Renal cortical epithelial cell (primary cell): Measurements from ENCODE around the gene PLA2G5. TPM values are rescaled to one million over a fixed set of nuclear protein-coding genes. Genes with fewer than 3 reads are reported as not detected.

Experiments used
- DNase-seq: peaks from one replicate; pipeline ENCODE4 v3.0.0-alpha.2; 2011; ENCODE audit warnings: low read depth
- total RNA-seq: library from RNA; depleted of rRNA; stranded (reverse); fragments of >200 nt; gene quantifications from 2 replicates; pipeline ENCODE4 v1.2.3, GENCODE V29; 2014

The PLA2G5 gene
- total RNA-seq, 1 donor from 2014 or later: not detected

DNA sequence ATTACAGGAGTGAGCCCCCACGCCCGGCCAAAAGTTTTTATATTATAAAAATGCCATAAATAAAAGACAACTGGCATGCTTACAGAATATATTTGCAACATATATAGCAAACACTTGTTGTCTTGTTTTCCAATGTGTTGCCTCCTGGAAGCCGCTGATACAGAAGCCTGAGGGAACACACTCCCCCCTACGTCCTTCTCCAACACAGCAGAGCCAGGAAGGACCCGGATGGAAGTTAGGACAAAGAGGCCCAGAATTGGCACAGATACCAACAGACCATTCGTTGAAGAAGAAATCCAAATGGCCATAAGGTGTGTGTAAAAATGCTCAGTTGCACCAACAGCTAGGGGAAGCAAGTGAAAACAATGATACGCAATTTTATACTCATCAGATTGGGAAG is 1.3 kb upstream of the PLA2G5 start:
- no peak for DNase-seq

DNA sequence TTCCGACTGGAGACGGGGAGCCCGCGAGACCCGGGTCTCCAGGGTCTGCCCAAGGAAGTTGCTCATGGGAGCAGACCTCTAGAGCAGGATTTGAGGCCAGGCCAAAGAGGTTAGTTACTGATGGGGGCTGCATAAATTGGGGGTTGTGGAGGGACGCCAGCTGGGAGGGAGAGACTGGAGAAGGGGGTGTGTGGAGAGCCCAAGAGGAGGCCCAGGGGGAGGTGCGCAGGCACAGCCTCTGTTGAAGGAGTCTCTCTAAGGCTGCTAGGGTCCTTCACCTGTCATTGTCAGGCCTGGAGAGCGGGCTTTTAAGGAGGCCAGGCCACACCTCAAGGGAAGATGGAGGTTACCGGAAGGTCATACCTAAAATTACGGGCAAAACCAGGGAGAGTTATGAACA is 363 bp downstream of the PLA2G5 start:
- DNase-seq: no peak

DNA sequence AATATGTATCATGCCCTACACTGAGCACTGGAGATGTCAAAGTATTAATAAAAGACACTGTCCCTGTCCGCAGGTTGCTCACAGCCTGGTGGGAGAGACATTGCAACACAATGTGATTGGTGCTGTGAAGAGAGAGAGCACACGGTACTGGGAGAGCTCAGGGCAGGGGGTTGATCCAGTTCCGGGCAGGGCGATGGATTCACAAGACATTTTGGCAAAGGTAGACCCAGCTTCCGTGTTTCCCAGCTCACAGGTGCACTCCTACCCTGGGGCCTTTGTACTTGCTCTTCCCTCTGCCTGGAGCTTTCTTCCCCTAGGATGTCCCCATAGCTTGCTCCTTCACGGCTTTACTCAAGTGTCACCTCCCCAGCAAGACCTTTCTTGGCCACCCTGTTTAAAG is 1.4 kb downstream of the PLA2G5 start:
- DNase-seq: no peak

DNA sequence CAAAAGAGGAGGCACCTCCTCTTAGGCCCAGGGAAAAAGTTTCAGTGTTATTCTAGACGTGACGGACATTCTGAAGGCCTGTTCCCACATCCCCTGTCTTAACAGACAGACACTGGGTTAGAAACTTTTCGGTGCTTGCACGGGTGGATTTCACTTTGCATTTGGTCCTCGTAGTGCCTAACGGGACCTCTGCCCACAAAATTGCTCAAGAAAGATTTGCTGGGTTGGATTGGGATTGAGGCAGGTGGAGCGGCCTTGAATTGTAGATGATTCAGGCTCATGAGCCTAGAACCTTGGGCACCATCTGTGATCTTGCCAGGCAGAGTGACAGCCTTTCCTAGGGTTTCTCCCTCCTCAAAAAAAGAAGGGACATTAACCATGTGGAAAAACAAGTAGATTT is 2.8 kb downstream of the PLA2G5 start:
- no peak for DNase-seq

DNA sequence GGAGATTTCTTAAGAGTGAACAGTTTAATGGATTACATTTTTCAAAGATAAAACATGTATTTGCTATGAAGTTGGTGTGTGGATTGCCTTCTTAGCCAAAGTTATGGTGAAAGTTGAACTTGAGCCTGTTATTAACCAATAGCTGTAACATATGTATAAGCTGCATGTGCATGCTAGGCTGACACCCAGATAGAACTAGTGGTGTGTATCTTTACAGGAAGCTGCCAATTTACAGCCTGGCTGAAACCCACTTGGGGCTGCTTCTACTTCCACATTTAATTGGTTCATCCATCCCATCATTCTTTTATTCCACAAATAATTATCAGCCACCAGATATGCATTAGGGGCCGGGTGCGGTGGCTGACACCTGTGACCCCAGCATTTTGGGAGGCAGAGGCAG is 3.3 kb downstream of the PLA2G5 start:
- no peak for DNase-seq

DNA sequence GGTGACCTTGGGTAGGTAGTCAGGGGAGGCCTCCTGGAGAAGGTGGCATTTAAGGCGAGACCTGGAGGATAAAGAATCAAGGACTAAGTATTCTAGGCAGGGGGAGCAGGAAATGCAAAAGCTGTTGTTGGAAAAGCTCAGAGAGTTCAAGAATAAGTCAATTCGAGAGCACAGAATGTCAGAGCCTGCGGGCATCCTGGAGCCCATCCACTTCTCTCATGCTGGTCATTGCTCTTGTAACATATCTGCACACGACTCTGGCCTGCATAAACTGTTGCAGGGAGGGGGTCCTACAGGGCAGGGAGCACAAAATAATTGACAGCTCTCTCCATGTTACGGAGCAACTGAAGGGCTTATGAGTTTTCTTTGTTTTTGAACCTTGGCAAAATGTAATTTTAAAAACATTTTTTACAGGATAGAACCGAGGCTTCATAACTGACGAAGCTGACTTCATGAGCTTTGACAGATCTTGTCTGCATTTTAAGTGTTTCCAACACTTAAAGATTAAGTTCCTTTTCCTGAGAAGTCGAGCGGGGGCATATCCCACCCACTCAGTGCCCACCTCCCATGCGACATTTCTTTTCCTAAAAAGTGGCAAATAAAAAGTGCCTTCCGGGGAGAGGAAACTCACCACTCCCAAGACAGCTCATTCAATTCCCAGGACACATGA is 4.2 kb downstream of the PLA2G5 start:
- no peak for DNase-seq

DNA sequence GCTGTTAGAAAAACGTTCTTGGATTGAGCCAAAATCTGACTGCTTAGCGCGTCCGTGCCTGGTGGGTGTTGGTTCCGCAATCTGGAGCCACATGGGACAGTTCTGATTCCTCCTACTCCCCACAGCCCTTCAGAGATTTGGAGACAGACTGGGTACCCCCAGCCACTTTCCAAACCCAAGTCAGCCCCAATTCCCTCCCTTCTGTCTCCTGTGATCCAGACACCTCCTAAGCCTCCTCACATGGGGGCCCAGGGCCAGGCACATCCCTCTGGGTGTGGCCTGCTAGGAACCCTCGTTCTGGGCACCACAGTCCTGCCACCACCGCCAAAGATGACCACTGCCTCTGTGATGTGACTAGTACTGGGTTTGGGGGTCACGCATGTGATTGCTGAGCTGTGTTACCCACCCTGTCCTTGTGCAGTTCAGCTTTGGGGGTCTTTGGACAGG is 4.8 kb downstream of the PLA2G5 start:
- DNase-seq: no peak

DNA sequence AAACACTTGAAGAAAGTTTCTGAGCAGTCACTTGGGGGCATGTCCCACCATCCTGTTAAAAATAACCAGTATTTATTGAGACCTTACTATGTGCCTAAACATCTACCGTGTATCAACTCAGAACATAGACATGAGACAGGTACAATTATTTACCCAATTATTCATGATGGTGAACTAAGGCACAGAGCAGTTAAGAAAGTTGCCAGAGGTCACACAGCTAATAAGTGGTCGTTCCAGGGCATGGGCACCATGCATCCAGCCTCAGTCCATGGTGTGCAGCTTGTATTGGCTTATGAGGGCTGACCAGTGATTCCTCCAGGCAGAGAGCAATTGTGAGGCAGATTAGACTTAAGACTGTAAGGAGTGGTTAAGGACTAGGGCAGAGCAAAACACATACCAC is 5.4 kb downstream of the PLA2G5 start:
- DNase-seq: no peak

DNA sequence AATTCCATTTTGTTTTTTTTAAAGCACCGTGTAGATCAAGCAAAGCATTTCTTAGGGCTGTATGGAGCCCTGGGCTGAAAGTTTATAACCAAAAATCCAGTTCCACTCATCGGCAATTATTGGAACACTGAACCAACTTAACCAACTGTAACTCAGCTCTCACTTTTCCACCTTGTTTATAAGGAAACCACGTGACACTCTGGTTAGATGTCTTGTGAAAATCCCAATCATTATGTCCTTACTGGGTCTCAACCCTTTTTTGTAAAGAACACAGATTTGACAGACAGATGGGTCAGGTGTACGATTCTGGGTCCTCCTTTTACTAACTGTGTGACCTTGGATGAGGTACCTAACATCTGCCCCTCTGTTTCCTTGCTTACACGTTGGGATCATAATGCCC is 6.2 kb downstream of the PLA2G5 start:
- no peak for DNase-seq

DNA sequence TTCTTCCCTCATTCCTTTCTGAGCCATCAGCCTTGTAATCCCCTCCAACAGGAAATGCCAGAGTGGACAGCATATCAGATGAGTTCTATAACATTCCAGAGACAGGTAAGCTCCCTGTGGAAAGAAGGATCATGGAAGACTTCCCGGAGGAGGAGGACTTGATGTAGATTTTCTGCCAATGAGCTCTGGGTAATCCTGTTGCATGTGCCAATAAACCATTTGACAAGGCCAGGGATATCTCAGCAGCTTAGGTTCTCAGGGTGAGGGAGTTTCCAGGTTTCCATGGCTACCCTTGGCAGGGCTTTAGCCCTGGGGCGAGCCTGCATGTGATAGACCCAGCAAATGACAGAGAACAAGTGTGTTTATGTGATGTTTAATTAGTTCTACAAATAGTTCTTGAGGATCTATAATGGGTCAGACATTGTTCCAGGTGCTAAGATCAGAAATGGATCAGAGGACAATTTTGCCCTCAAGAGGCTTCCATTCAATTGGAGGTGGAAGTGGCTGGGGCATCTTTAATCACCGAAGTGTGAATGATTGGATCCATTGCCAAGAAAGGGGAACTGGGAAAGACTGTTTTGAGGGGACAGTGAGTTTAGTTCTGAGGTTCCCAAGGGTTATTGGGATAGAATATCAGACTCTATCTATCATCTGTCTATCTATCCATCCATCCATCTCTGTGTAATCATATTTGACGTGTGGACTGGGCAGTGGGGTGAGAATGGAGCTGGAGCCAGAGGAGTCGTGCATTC is 6.9 kb downstream of the PLA2G5 start:
- peak; percentile 26 for DNase-seq

DNA sequence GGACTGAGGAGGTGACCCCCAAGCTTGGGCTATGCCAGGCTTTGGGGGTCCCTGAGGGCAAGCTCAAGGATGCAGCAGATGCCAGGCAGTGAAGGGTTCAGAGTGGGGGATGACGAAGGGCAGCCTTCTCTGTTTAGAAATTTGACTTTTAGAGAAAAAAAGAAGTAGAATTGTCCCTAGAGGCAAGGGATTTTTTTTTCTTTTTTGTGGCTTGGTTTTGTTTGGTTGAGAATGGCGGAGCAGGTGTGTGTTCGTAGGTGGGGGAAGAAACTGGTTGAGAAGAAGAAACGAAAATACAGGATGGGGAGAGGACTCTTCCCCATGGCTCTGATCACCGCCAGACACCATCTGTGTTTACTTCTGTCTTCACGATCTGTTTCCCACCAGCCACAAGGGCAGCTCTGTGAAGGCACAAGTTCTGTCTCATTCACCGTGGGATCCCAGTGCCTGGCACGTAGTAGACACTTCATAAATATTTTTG is 8.2 kb downstream of the PLA2G5 start:
- no peak for DNase-seq

DNA sequence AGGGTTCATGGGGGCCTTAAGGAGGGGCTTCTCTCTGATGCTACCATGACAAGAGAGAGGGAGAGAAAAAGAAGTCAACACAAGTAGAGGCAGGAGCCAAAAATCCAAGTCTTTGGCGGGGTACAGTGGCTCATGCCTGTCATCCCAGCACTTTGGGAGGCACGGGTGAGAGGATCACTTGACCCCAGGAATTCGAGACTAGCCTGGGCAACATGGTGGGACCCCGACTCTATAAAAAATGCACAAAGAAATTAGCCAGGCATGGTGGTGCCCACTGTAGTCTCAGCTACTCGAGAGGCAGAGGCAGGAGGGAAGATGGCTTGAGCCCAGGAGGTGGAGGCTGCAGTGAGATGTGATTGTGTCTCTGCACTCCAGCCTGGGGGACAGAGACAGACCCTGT is 8.7 kb downstream of the PLA2G5 start:
- DNase-seq: no peak

DNA sequence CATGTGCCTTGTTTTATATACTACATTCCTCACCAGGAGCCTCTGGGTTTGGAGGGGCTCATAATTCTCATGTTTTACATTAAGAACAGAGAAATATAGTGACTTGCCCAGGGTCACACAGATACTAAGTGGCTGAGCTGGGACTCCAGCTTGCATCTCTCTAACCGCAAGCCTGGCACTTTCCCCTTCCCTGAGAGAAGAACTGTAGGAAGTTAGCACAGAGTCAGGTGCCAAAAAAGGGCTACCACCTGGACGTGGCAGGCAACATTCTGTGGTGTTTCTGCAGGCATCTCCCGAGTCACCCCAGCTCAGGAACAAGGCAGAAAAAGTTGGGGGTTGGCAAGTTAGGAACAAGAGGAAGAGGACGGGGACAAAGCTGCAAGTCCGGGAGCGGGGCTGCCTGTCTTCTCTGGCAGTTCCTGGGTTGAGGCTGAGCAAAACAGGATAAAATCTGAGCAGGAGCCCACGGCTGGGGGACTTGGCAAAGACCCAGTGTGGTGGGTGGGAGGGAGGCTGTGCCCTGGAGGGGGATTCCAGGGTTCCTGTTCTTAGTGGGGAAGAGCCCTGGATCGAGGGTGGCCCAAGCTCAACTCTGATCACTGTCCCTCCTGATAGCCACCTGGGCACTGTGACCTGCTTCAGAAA is 9.8 kb downstream of the PLA2G5 start:
- no peak for DNase-seq

DNA sequence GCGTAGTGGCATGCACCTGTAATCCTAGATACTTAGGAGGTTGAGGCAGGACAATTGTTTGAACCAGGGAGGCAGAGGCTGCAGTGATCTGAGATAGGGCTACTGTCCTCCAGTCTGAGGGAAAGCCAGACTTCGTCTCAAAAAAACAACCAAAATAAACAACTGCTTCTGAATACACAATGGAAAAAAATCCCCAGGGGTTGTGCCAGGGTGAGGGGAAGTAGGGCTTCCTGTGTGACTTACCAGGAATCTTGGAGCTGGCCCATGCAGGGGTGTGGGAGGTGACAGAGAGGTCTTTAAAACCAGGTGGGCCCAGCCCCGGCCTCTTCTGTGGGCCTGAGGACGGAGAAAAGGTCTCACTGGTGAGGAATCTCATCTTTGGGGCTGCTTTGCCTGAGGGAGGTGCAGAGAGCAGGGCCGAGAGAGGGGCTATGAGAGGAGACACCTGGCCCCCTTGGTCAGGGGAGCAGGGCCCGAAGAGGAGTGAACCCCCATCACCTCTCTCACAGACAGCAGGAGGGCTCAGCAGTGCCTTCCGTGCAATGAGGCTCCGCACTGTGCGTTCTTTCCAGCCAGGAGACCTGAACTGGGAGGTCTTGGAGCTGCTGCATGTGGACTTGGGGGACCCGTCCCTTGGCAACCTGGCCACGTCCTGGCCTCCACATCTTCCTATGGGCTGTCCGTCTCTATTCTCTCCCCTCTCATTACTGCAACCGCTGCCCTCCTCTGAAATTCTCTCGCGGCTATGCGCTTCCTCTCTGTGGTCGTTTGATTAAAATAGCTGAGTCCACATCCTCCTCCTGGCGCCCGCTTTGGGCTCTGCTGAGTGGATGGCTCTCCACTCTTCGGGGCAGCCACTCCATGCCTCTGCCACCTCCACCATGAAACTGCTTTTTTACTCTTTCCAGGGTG is 10.7 kb downstream of the PLA2G5 start:
- no peak for DNase-seq

DNA sequence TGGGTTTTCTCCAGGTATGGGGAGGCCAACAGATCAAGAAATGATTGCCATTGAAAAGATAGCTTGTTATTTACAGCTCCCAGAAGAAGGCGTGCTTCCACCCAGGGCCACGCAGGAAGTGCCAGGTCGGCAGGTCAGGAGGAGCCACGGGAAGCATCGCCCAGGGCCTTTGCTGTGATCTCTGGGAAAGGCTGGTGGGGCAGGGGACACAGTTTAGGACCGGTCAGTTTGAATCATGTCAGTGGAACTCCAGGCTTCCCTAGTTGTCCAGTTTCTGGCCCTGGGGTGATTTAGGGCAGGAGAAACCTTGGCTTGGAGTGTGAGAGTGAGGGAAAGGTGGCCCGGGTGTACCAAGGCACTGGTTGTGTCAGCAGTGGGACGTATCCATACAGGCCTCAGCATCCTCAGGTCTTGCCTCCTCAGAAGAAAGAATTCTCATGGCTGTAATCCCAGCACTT is 11.4 kb downstream of the PLA2G5 start:
- DNase-seq: no peak

DNA sequence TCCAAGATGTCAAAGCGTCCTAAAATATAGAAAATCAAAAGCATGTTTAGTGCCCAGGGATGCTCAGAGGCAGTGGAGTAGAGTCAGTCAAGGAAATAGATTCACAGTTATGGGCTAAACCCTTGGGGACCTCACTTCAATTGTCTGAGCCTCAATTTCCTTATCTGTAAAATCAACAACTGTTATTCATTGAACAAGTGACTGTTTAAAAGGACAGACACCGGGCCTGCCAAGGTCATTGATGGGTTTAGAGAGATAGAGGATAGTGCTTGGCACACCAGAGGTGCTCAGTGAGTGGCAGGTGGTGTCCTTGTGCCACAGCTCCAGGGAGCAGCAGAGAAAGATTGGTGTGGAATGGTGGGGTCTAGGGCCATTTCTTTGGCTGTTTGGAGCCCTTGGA is 12.8 kb downstream of the PLA2G5 start:
- DNase-seq: no peak

DNA sequence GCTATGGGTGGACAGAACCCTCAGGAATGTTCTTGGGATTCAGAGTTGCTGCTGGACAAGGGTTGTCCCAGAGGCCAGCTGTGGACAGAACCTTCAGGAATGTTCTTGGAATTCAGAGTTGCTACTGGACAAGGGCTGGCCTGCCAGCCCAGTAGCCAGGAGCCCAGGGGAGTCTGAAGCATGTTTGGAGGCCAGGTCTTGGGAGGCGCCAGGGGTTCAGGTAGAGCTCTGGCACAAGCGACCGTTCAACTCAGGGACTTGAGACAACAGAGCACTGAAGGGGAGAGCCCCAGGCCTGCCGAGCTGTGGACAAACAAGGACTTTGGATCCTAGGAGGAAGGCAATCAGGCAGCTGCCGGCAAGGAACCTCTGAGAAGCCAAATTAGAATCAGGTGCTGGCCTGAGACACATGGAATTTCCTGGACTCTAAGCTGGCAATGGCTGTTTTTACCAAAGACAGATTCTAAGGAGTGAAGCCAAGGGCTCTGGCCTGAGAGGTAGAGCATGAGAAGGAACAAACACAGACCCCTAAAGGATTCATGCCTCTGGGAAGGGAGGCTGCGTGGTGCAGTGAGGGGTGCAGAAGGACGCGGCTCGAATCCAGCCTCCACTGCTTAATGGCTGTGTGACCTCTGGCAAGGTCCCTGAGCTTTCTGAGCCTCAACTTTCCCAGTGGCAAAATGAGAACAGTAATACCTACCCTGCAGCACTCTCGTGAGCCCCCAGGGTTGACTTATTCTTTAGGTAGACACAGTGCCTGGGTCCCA is 13.4 kb downstream of the PLA2G5 start:
- DNase-seq: no peak

DNA sequence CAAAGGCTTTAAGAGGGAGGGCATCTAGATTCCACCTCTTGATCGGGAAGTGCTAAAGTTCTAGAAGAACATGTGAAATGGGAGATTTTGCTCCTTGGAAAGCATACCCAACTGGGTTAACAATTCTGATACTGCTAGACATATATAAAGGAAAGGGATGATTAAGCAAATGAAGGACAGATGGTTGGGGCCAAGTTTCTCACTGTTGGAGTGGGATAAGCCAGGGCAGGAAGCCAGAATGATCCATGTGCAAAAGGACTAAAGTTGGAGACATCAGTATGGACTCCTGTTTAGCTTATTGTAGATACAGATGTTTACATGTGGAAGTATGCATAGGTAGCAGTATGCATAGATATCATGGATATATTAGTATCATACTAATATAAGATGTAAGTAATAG is 16.8 kb downstream of the PLA2G5 start:
- no peak for DNase-seq

DNA sequence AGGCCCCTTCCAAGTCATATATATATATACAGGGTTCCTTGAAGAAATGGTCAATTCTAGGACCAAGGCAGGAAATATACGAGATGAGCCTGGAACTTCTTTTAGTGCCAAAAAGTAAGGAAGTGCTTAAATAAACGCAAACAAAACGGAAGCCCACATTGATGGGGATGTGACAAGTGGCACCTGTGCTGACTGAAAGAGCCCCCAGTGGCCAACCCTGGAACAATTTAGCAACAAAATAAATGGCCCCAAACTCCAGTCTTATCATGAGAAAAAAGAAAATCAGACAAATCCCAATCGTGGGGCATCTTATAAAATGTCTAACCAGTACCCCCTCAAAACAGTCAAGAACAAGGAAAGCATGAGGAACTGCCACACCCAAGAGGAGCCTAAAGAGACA is 17.7 kb downstream of the PLA2G5 start:
- DNase-seq: no peak

DNA sequence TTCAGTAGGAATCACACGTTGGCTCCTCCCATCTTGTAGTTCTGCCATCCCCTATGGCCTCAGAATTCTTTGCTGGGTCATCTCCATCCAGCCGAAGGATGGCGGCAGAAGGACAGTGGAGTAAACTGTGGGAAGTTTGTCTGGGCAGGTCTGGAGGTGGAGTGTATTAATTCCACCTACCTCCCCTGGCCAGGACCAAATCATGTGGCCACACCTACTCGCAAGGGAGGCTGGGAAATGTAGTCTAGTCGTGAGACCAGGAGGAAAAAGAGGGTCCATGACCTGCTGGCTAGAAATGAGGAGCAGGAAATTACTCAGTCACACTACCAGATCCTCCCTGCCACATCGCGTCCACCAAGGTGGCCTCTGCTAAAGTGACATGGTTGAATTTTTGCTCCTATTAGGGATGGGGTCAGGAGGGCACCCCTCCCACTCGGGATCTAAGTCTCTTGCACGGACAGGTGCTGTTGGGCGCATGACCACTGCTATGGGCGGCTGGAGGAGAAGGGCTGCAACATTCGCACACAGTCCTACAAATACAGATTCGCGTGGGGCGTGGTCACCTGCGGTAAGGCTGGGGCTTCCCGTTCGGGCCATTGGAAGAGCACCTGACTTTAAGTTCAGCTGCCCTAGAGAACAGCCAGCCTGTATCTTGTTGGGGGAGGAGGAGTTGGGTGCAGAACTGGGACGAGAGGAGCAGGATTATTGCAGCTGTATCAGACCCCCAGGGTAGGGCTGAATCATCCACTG is 19.5 kb downstream of the PLA2G5 start:
- no peak for DNase-seq
